ENCODE results near the gene UCN3.
"Not testable (repeated sequence)": the region's sequence is repeated elsewhere in the genome, so short reads cannot be mapped to it uniquely, and the experiment has no call there.

UCN3 gene

DNA sequence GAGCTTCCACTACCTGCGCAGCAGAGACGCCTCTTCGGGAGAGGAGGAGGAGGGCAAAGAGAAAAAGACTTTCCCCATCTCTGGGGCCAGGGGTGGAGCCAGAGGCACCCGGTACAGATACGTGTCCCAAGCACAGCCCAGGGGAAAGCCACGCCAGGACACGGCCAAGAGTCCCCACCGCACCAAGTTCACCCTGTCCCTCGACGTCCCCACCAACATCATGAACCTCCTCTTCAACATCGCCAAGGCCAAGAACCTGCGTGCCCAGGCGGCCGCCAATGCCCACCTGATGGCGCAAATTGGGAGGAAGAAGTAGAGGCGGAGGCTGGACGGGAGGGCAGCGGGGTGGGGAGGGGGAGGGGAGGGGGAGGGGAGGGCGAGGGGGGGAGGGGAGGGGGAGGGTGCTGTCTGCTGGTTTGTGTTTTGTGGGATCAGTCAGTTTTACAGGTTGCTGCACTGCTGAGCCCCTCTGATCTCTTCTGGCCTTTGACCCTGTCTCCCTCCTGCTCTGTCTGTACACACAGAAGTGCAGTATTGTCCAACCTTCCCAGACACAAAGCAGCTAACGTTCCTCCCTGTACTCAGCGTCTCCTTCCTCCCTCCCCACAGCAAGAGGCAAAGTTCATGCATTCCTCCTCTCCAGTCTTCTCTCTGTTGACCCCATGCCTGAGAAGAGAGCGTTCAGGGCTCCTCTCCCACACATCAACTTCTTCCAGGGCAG, 9.3 kb downstream of the UCN3 start:
- H3K27me3 ChIP-seq = no peaks in the 10 kb centered on the region
- TF ChIP-seq Cebpa-rat (IDR thresholded peaks at IDR 0.05) = no peak
- H3K4me3 ChIP-seq = no peak overlapping the region
- 0 out of 22 replicates have a peak overlapping the region, but pooled peaks of 2 of the 11 experiments have one; percentile 24 to 43 for H3K9ac ChIP-seq
- H3K36me3 ChIP-seq = no peaks in the 10 kb centered on the region
- H3K9me3 ChIP-seq (replicated peaks in 1 of 11) = peaks cover 3 to 31% (median 16%) of the 10 kb centered on the region in 11 experiments
- H4K20me1 ChIP-seq = no peaks in the 10 kb centered on the region
- H3K27ac ChIP-seq = no peak overlapping the region
- peaks cover 0 to 31% (median 22%) of the 10 kb centered on the region in 10 experiments; a peak in 17 of 20 replicates for H3K4me1 ChIP-seq
- H3K4me2 ChIP-seq = peak overlapping the region in 9 of 11 experiments; percentile 15 to 84 (median 67); a peak in 16 of 22 replicates

DNA sequence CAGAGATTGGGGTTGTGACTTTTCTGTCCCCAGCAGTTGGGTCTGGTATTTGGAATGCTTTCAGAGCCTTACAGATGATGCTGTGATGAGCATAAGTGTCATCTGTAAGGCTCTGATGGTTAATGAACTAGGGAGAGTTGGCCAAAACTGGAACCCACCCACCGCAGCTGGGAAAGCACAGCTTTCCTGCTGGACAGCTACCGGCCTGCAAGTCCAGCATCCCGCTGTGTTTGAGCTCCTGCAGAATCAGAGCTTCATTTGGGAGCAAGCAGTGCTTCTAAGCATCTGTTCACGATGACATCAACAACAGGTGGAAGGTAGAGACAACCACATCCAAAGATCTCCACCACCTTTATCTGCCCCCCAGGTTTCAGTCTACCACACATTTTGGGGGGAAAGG, 11.7 kb downstream of the UCN3 start:
- Histone ChIP-seq H3K27me3 (no peaks in the 10 kb centered on the region), H3K4me3 (no peak overlapping the region), H4K20me1 (no peaks in the 10 kb centered on the region), H3K4me2 (no peak overlapping the region), H3K9ac (no peak overlapping the region), H3K4me1 (peaks cover 0 to 30% (median 22%) of the 10 kb centered on the region in 10 experiments; a peak in 17 of 20 replicates), H3K27ac (no peak overlapping the region), H3K36me3 (no peaks in the 10 kb centered on the region), H3K9me3 (replicated peaks in 1 of 11) (peaks cover 11 to 31% (median 16%) of the 10 kb centered on the region in 11 experiments)
- TF ChIP-seq Cebpa-rat (IDR thresholded peaks at IDR 0.05) = no peak

DNA sequence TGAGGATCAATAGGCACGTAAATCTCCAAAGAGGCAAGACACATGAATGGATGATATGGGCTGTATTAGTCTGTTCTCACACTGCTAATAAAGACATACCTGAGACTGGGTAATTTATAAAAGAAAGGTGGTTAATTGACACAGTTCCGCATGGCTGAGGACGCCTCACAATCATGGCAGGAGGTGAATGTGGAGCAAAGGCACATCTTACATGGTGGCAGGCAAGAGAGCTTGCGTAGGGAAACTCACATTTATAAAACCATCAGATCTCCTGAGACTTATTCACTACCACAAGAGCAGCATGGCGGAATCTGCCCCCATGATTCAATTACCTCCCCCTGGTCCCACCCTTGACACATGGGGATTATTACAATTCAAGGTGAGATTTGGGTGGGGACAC, 14.4 kb downstream of the UCN3 start:
- H3K36me3 ChIP-seq, H3K4me3 ChIP-seq, H3K27ac ChIP-seq, H3K9ac ChIP-seq, H3K4me1 ChIP-seq, H3K4me2 ChIP-seq, H4K20me1 ChIP-seq, H3K27me3 ChIP-seq: not testable (repeated sequence)
- peaks cover 11 to 23% (median 15%) of the 10 kb centered on the region in 11 experiments for H3K9me3 ChIP-seq (replicated peaks in 1 of 11)

DNA sequence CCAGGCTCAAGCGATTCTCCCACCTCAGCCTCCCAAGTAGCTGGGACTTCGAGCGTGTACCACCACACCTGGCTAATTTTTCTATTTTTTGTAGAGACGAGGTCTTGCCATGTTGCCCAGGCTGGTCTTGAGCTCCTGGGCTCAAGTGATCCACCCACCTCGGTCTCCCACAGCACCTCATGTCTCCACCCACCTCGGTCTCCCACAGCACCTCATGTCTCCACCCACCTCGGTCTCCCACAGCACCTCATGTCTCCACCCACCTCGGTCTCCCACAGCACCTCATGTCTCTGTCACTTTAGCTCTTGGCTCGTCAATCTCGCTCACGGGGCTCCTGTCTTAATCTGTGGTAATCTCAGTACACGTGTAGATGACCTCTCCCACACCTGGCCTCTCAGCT, 15.6 kb downstream of the UCN3 start:
- H3K9me3 ChIP-seq (replicated peaks in 1 of 11) = peaks cover 4 to 15% (median 8%) of the 10 kb centered on the region in 11 experiments; a peak in 19 of 22 replicates
- not testable (repeated sequence) for H3K9ac ChIP-seq, H3K4me2 ChIP-seq, H4K20me1 ChIP-seq, H3K27me3 ChIP-seq, H3K4me1 ChIP-seq, H3K27ac ChIP-seq, H3K4me3 ChIP-seq, H3K36me3 ChIP-seq

DNA sequence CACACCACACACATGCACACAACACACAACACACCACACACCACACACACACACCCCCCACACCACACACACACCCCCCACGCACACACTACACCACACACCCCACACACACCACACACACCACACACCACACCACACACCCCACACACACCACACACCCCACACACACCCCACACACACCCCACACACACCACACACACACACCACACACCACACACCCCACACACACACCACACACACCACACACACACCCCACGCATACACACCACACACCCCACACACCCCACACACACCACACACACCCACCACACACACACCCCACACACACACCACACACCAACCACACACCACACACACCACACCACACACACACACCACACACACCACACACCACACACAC, 16.4 kb downstream of the UCN3 start:
- Histone ChIP-seq H3K27me3 (no peaks in the 10 kb centered on the region), H3K9me3 (replicated peaks in 1 of 11) (peaks cover 4 to 15% (median 8%) of the 10 kb centered on the region in 11 experiments; a peak in 19 of 22 replicates), H3K9ac (no peak overlapping the region), H3K4me3 (no peak overlapping the region), H3K4me1 (peaks cover 0 to 4% (median 0%) of the 10 kb centered on the region in 10 experiments; a peak in 1 of 20 replicates), H4K20me1 (no peaks in the 10 kb centered on the region), H3K36me3 (no peaks in the 10 kb centered on the region), H3K27ac (no peak overlapping the region), H3K4me2 (no peak overlapping the region)
- TF ChIP-seq Cebpa-rat (IDR thresholded peaks at IDR 0.05) = no peak

DNA sequence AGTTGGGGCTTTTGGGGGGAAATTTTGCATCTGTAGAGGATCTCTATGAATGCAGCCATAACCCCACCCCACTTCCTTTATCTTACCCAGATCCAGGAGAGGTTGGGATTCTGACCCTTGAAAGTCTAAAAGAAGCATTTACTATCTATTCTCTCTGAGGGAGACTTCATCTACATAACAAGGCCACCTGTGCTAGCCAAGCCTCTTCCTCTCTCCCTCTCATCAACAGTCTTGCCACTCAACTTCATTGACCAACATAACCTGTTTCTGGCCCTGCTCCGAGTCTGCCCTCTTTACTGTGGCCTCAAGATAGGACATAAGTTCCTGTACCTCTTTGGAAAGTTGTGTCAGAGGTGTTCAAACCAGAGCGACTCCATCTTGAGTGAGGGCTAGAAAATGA, 20.5 kb downstream of the UCN3 start:
- peaks cover 15 to 26% (median 18%) of the 10 kb centered on the region in 11 experiments for H3K9me3 ChIP-seq (replicated peaks in 1 of 11)
- no peak overlapping the region for H3K27ac ChIP-seq
- no peak overlapping the region for H3K4me3 ChIP-seq
- H3K9ac ChIP-seq = no peak overlapping the region
- H3K4me1 ChIP-seq = peaks cover 0 to 4% (median 0%) of the 10 kb centered on the region in 10 experiments; a peak in 1 of 20 replicates
- H3K27me3 ChIP-seq = no peaks in the 10 kb centered on the region
- H4K20me1 ChIP-seq = no peaks in the 10 kb centered on the region
- H3K36me3 ChIP-seq = no peaks in the 10 kb centered on the region
- no peak overlapping the region for H3K4me2 ChIP-seq
- TF ChIP-seq Cebpa-rat (IDR thresholded peaks at IDR 0.05) = no peak

DNA sequence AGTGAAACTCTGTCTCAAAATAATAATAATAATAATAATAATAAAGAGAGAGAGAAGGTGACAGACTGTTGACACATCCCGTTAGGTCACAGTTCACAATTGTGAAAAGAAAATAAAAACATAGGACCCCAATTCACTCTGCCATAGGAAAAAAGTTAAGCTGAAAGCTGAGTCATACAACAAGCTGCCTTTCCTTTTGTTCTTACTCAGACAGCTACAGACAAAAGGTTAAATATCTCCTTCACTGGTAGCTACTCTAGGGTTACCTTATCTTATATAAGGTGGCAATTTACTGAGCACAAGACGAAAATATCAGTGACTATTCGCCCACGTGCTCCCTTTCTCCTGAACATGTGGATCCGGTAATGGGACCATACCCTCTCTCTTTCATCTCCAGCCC, 22.4 kb downstream of the UCN3 start:
- TF ChIP-seq Cebpa-rat (IDR thresholded peaks at IDR 0.05) = no peak
- Histone ChIP-seq H3K36me3 (no peaks in the 10 kb centered on the region), H3K9me3 (replicated peaks in 1 of 11) (peaks cover 32 to 40% (median 35%) of the 10 kb centered on the region in 11 experiments), H4K20me1 (no peaks in the 10 kb centered on the region), H3K9ac (no peak overlapping the region), H3K27me3 (no peaks in the 10 kb centered on the region), H3K4me3 (no peak overlapping the region), H3K4me1 (peaks cover 0 to 4% (median 0%) of the 10 kb centered on the region in 10 experiments; a peak in 1 of 20 replicates), H3K4me2 (no peak overlapping the region), H3K27ac (no peak overlapping the region)

DNA sequence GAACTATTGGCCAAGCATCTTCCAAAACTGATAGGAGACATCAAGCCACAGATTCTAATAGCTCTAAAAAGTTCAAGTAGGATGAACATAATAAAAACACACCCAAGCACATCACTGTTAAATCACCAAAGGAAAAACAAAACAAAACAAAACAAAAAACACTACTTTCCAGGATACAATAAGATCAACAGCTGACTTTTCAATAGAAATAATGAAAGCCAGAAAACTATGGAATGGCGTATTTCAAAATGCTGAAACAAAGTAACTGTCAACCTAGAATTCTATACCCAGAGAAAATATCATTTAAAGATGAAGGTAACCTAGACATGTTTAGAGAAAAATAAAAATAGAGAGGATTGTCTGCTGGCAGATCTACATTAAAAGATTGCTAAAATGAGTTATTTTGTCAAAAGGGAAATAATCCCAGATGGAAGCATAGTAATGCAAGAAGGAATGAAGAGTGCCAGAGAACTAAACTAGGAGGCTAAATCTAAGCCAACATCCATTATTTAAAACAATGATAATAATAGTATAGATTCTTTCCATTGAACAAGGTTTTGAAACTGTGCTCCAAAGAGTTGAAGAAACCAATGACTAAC, 25.9 kb downstream of the UCN3 start:
- Histone ChIP-seq H3K27ac (no peak overlapping the region), H3K4me1 (no peaks in the 10 kb centered on the region), H4K20me1 (no peaks in the 10 kb centered on the region), H3K9ac (no peak overlapping the region), H3K36me3 (no peaks in the 10 kb centered on the region), H3K27me3 (no peaks in the 10 kb centered on the region), H3K9me3 (replicated peaks in 1 of 11) (peaks cover 32 to 43% (median 39%) of the 10 kb centered on the region in 11 experiments), H3K4me3 (no peak overlapping the region; a peak in 1 of 20 replicates), H3K4me2 (no peak overlapping the region)
- TF ChIP-seq Cebpa-rat (IDR thresholded peaks at IDR 0.05) = no peak

DNA sequence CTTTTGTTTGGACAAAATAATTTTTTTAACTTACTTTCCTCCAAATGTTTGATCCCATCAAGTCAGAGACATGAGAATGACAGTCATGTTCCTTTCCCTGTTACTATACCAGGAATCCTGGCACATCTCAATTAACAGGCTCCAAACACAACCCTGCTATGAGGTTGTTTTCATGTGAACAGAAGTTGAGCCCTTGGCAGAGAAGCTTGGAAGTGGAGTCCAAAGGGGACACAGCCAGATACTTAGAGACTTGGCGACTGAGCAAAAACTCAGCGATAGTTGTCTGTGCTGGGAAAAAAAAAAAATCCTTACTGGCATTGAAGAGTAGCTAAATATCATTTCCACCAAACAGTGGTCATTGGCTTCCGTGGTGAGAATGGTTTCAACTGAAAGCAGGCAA, 27.0 kb downstream of the UCN3 start:
- peaks cover 32 to 43% (median 39%) of the 10 kb centered on the region in 11 experiments for H3K9me3 ChIP-seq (replicated peaks in 1 of 11)
- no peaks in the 10 kb centered on the region for H3K4me1 ChIP-seq
- no peaks in the 10 kb centered on the region for H3K36me3 ChIP-seq
- H3K4me2 ChIP-seq = no peak overlapping the region
- no peak overlapping the region for H3K27ac ChIP-seq
- no peak overlapping the region for H3K4me3 ChIP-seq
- no peak for TF ChIP-seq Cebpa-rat (IDR thresholded peaks at IDR 0.05)
- no peaks in the 10 kb centered on the region for H3K27me3 ChIP-seq
- H4K20me1 ChIP-seq = no peaks in the 10 kb centered on the region
- H3K9ac ChIP-seq = no peak overlapping the region

Data from BLaER1 treated with 17β-estradiol and CSF1 and Interleukin-3, amounts not matched to agents 10 nM and 100 nM (cell line).